ENCODE results near the gene ABCB1. TPM values are rescaled to one million over a fixed set of nuclear protein-coding genes. Genes with fewer than 3 reads are reported as not detected.

ABCB1 gene
- total and polyA plus RNA-seq, 2 donors (not counting 3 experiments of a cell fraction or from before 2014, with no cell fraction given) = 7.1 to 7.5 TPM

DNA sequence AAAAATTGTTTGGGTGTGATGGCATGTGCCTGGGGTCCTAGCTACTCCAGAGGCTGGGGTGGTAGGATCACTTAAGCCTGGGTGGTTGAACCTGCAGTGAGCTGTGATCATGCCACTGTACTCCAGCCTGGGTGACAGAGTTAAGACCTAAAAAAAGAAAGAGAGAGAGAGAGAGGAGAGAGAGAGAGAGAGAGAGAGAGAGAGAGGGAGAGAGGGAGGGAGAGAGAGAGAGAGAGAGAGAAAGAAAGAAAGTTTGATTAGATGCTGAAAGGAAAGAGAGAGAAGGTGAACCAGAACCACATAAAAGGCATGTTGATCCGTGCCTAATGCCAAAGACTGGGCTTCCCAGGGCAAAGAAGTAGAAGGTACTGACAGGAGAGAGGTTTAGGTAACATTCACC, 11.1 kb downstream of the ABCB1 start:
- no peaks in the 10 kb centered on the region for H3K36me3 ChIP-seq (ENCODE audit: control insufficient read depth in 2 of 2, extremely low read depth in 1 of 2, insufficient read depth in 2 of 2, low read length in 2 of 2)
- dilution Hi-C loops (cut with MboI; ENCODE audit: extremely low pct_ligation_motif_present, low sequenced_read_pairs) = no loop called here
- no peak for DNase-seq (ENCODE audit: low read depth, low spot score)
- no peak overlapping the region for H3K4me3 ChIP-seq (replicated peaks in 1 of 3; ENCODE audit: insufficient read depth in 1 of 3, low read depth in 1 of 3, low read length in 3 of 3)
- H3K4me1 ChIP-seq (ENCODE audit: control insufficient read depth, extremely low read depth, insufficient read depth, low read length) = no peaks in the 10 kb centered on the region
- no peak overlapping the region for H3K27ac ChIP-seq (ENCODE audit: insufficient read depth, low read depth, low read length)
- no peak overlapping the region for H3K4me2 ChIP-seq (ENCODE audit: insufficient read depth, low read length)
- H4K20me1 ChIP-seq (replicated peaks; ENCODE audit: control insufficient read depth, extremely low read depth, insufficient read depth, low read length) = no peaks in the 10 kb centered on the region
- no TSS peak for BruUV-seq (replicated peaks)
- no peaks in the 10 kb centered on the region for H3K9me1 ChIP-seq (replicated peaks; ENCODE audit: control insufficient read depth, extremely low read depth, insufficient read depth, low read length)
- H3K79me2 ChIP-seq (ENCODE audit: control insufficient read depth, insufficient read depth, low read length) = no peaks in the 10 kb centered on the region
- no peaks in the 10 kb centered on the region for H3K9me3 ChIP-seq (replicated peaks; ENCODE audit: control insufficient read depth, insufficient read depth, low read length)
- no peak for FAIRE-seq
- no peak overlapping the region for H2AFZ ChIP-seq (ENCODE audit: low read depth, low read length)
- ChIA-PET CTCF (interaction anchor here (1.0 to 1.2 kb wide), 2 partner anchors 11 to 35 kb away, joined by 3 to 4 read pairs; partner anchors contain the start of gene ABCB1), POLR2A (no interaction called here)
- no peak overlapping the region for H3K9ac ChIP-seq (replicated peaks; ENCODE audit: extremely low read depth, insufficient read depth, low read length)
- no peak for TF ChIP-seq EZH2 (IDR thresholded peaks at IDR 0.05; ENCODE audit: borderline replicate concordance, low read depth, low read length, severe bottlenecking)
- TF ChIP-seq POLR2AphosphoS5 (IDR thresholded peaks at IDR 0.05; ENCODE audit: insufficient read depth, low read depth, low read length) = no peak
- TF ChIP-seq, protein P1, sequence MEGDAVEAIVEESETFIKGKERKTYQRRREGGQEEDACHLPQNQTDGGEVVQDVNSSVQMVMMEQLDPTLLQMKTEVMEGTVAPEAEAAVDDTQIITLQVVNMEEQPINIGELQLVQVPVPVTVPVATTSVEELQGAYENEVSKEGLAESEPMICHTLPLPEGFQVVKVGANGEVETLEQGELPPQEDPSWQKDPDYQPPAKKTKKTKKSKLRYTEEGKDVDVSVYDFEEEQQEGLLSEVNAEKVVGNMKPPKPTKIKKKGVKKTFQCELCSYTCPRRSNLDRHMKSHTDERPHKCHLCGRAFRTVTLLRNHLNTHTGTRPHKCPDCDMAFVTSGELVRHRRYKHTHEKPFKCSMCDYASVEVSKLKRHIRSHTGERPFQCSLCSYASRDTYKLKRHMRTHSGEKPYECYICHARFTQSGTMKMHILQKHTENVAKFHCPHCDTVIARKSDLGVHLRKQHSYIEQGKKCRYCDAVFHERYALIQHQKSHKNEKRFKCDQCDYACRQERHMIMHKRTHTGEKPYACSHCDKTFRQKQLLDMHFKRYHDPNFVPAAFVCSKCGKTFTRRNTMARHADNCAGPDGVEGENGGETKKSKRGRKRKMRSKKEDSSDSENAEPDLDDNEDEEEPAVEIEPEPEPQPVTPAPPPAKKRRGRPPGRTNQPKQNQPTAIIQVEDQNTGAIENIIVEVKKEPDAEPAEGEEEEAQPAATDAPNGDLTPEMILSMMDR (IDR thresholded peaks at IDR 0.05; ENCODE audit: extremely low read depth in 1 of 2, insufficient read depth in 1 of 2, low read depth in 1 of 2, low read length in 2 of 2) = no peak
- TF ChIP-seq MYC (IDR thresholded peaks at IDR 0.05; ENCODE audit: low read depth, low read length) = no peak
- TF ChIP-seq GATA2 (IDR thresholded peaks at IDR 0.05; ENCODE audit: insufficient read depth, insufficient read length, low read depth, low read length) = no peak
- no peak for TF ChIP-seq FOS (IDR thresholded peaks at IDR 0.05; ENCODE audit: borderline replicate concordance, insufficient read depth, low read length)
- TF ChIP-seq POLR2A (IDR thresholded peaks at IDR 0.05; ENCODE audit: low read depth, low read length) = no peak
- no peak for TF ChIP-seq JUN (IDR thresholded peaks at IDR 0.05; ENCODE audit: borderline replicate concordance, insufficient read depth, insufficient read length, low read depth)
- TF ChIP-seq, protein P2, sequence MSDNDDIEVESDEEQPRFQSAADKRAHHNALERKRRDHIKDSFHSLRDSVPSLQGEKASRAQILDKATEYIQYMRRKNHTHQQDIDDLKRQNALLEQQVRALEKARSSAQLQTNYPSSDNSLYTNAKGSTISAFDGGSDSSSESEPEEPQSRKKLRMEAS (IDR thresholded peaks at IDR 0.05; ENCODE audit: insufficient read depth, insufficient read length) = no peak
- H3K27me3 ChIP-seq (ENCODE audit: control insufficient read depth in 2 of 2, insufficient read depth in 2 of 2, low read length in 2 of 2) = peaks cover 0 to 6% of the 10 kb centered on the region in 2 experiments
- intact Hi-C loops (cut with micrococcal nuclease) = no loop called here
